ENCODE data around the gene RNU2-1.
A peak's percentile ranks its signal among the peaks of the same experiment; 100 is the strongest.
"Not testable (repeated sequence)": the region's sequence is repeated elsewhere in the genome, so short reads cannot be mapped to it uniquely, and the experiment has no call there.

RNU2-1 gene

DNA sequence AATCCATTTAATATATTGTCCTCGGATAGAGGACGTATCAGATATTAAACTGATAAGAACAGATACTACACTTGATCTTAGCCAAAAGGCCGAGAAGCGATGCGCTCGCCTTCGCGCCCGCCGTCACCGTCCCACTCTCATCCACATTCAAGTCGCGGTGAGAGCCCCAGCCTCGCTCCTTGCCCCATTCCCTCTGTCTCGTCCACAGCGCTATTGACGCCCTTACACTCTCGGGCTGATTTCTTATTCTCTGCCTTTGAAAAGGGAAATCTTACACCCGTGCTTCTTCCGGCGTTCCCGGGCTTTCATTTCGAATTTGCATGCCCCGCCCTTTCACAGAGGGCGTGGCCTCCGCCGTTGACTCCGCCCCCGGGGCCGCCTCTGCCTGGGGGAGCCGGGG lies at the start of gene RNU2-1:
Gene RNU2-1, minus strand, starts transcription at position 101 of the 400 bp plus-strand sequence.
- DNase-seq, result not testable (repeated sequence)

DNA sequence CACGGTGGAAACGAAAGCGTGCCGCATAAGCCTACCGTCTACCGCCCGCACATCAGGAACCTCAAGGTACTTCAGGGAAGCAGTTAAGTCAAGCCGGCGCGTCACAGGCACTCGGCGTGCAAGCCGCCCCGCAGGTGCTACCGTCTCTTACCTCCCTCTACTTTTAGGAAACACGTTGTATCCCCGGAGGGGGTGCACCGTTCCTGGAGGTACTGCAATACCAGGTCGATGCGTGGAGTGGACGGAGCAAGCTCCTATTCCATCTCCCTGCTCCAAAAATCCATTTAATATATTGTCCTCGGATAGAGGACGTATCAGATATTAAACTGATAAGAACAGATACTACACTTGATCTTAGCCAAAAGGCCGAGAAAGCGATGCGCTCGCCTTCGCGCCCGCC lies 39.1 kb upstream of the RNU2-1 start:
- not testable (repeated sequence) for DNase-seq

DNA sequence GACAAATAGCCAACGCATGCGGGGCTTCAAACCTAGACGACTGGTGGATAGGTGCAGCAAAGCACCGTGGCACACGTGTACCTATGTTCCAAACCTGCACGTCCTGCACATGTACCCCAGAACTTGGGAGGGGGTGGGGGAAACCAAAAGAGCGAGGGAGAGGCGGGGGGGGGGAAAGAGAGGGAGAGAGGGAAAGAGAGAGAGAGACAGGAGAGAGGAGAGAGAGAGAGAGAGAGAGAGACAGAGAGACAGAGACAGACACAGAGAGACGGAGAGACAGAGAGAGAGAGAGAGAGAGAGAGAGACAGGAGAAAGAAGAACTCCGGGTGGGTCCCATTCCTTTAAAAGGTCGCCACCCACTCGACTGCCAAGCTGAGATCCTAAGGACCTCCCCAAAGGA lies 38.7 kb upstream of the RNU2-1 start:
- DNase-seq, result not testable (repeated sequence)

DNA sequence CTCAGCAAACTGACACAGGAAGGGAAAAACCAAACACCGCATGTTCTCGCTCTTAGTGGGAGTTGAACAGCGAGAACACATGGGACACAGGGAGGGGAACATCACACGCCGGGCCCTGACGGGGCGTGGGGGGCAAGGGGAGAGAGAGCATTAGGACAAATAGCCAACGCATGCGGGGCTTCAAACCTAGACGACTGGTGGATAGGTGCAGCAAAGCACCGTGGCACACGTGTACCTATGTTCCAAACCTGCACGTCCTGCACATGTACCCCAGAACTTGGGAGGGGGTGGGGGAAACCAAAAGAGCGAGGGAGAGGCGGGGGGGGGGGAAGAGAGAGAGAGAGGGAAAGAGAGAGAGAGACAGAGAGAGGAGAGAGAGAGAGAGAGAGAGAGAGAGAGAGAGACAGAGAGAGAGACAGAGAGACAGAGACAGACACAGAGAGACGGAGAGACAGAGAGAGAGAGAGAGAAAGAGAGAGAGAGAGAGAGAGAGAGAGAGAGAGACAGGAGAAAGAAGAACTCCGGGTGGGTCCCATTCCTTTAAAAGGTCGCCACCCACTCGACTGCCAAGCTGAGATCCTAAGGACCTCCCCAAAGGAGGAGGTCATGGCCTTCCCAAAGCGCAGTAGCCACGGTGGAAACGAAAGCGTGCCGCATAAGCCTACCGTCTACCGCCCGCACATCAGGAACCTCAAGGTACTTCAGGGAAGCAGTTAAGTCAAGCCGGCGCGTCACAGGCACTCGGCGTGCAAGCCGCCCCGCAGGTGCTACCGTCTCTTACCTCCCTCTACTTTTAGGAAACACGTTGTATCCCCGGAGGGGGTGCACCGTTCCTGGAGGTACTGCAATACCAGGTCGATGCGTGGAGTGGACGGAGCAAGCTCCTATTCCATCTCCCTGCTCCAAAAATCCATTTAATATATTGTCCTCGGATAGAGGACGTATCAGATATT lies 37.1 kb upstream of the RNU2-1 start:
- DNase-seq, result not testable (repeated sequence)

DNA sequence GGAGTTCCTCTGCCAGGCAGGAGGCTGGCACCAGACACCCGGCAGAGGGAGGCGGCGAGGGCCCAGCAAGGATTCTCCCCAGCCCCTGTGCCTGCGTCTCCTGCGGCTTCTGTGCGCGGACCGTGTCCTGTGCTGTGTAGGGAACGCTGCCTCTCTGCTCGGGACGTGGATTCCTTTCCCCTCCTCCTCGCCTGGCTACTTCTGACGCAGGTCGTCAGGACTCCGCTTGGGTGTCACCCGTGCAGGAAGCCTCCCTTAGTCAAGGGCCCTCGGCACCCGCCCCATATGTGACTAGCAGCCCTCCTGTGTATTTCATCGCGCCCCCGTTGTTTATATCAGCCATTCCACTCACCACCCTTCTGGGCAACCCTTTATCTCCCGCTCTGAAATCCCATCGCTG lies 12.7 kb upstream of the RNU2-1 start:
- not testable (repeated sequence) for DNase-seq

GRCh38 chr17:43240596-43241352 lies 7.0 kb upstream of the RNU2-1 start:
- DNase-seq, result not testable (repeated sequence)

GRCh38 chr17:43239597-43239996 lies 5.8 kb upstream of the RNU2-1 start:
- DNase-seq, result not testable (repeated sequence)

DNA sequence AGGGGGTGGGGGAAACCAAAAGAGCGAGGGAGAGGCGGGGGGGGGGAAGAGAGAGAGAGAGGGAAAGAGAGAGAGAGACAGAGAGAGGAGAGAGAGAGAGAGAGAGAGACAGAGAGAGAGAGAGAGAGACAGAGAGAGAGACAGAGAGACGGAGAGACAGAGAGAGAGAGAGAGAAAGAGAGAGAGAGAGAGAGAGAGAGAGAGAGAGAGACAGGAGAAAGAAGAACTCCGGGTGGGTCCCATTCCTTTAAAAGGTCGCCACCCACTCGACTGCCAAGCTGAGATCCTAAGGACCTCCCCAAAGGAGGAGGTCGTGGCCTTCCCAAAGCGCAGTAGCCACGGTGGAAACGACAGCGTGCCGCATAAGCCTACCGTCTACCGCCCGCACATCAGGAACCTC lies 514 bp downstream of the RNU2-1 start:
- not testable (repeated sequence) for DNase-seq

GRCh38 chr17:43232021-43232699 lies 1.6 kb downstream of the RNU2-1 start:
- not testable (repeated sequence) for DNase-seq

- DNase-seq, result not testable (repeated sequence)
These were observed 2.4 kb downstream of the RNU2-1 start for GRCh38 chr17:43231205-43232020.

DNA sequence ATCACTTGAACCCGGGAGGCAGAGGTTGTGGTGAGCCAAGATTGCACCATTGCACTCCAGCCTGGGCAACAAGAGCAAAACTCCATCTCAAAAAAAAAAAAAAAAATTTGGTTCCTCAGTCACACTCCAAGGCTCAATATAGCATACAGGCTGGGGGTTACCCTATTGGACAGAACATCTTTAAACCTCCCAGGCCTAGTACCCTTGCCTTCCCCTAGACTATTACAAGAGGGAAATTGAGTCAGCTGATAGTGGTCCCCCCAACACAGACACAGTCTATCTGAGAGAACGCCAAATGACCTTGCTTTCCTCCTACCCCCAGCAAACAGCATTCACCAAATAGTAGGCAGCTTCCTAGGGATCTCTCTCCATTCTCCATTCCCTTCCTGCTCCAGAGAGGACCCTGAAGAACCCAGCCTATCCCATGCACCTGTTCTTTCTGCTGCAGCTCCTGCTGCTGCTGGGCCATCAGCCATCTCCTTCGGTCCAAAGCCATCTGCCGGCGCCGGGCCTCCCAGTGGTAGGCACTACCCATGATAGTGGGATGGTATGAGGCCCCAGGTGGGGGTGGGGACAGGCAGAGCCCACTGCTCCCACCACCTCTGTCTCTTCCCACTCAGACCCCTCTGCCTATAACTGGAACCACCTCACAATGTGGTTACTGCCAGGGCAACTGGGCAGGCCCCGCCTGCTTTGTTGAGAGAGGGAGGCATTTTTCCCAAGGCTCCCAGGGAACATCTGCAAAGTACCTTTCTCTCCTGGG lies 5.6 kb downstream of the RNU2-1 start, which contains the start of gene CCDC200:
Gene CCDC200, minus strand, starts transcription at position 604 of the 763 bp plus-strand sequence. Its CDS starts 69 bp downstream, at position 535.
- not testable (repeated sequence) for DNase-seq

GRCh38 chr17:43226393-43226792 lies 7.4 kb downstream of the RNU2-1 start:
- no peak for DNase-seq

- no peak for DNase-seq
These were observed 9.6 kb downstream of the RNU2-1 start for GRCh38 chr17:43224146-43224705.

DNA sequence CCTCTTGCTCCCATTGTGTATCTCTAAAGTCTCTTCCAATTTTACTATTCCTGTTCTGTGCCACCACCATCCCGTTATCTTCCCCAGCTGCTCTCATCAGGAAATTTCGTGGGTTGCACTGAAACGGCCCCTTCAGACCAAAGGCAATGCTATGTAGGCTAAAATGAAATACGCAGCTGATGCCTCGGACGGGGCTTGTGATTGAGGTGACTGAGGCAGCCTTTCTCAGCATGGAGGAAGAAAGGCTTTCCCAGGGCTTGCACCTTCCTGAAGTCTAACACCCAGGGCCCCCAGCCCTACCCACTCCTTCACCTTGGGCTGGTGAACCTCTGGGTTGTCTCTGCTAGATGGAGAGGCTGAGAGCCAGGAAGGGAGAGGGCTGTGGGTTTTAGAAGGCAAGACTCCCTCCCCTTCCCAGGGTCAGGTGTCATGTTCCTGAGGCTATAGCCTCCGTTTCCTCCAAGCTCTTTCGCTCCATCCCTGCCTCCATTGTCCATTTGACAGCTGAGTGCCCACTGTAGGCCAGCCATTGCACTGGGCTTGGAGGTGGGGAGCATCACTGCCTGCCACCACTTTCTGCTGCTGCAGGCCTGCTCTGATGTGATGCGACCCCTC lies 13.2 kb downstream of the RNU2-1 start:
- DNase-seq, result no peak

DNA sequence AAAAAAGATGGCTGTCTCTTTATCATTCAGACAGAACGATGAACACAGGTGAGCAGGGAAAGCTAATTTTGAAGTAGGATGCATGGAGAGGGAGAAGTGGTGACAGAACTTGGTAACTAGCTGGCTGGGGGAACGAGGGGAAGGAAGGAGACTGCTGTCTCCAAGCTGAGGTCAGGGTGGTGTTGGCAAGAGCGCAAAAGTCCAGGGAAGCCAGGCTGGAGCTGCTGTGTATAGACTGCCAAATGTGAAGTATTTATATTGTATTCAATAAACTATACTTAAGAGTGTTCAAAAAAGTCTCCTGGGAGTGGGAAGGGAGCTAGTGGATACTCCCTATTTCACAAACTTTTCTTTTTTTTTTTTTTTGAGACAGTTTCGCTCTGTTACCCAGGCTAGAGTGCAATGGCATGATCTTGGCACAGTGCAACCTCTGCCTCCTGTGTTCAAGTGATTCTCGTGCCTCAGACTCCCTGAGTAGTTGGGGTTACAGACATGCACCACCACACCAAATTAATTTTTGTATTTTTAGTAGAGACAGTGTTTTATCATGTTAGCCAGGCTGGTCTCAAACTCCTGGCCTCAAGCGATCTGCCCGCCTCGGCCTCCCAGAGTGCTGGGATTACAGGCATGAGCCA lies 13.9 kb downstream of the RNU2-1 start:
- DNase-seq, result no peak

GRCh38 chr17:43219001-43219400 lies 14.8 kb downstream of the RNU2-1 start:
- DNase-seq, result no peak

GRCh38 chr17:43217614-43218087 lies 16.1 kb downstream of the RNU2-1 start:
- DNase-seq, result peak; percentile 32

DNA sequence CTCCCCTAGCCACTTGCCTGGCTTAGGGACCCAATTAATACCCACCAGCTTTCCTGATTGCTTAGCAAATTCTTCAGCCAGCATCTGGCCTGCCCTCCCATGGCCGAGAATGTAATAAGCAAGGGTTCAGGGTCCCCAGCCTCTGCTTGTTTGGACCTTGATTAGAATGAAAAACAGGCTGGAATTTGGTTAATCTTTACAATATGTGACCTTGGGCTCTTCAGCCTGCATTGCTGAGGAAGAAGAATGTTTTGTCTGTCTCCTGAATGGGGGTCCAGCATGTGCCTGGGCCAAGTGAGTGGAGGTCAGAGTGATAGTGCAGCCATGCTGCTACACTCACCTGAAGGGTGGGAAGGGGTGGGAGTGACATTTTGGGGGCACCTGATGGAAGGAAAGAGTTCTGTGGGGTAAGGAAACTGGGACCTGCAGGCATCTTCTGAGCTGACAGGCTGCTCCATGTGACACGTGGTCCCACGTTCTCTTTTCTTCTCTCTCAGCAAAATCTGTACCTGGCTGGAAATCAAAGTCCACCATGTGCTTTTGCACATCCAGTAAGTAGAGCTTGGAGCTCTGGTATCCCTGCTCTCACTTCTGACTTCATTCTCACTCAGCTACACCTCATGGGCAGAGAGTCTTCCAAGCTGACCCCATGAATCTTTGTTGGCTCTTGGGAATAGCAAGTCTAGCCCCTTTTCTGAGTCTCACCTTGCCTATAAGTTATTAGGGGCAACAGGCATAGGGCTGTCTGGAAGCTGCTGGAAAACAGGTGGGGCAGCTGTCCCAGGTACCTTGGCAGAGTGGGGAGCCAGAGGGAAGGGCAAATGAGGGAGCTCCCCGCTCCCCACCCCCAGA lies 16.8 kb downstream of the RNU2-1 start:
- no peak for DNase-seq

DNA sequence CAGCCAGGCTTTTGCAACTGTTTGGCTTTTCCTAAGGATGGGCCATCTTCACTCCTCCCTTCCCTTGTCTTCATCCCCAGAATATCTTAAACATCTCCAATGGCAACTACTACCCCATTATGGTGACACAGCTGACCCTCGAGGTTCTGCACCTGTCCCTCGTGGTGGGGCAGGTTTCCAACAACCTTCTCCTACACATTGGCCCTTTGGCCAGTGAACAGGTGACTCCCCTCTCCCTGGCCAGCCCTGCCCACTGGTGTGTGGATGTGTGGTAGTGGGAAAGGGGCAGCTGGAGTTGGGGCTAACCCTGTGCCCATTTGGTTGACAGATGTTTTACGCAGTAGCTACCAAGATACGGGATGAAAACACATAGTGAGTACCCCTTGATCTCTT lies 17.4 kb downstream of the RNU2-1 start:
- no peak for DNase-seq

All from CD4-positive, alpha-beta T cell treated with Interleukin-17A for 4 hours (primary cell).